ENCODE data around the gene CXXC5.
"Not testable (repeated sequence)": the region's sequence is repeated elsewhere in the genome, so short reads cannot be mapped to it uniquely, and the experiment has no call there.

CXXC5 gene

GRCh38 chr5:139713898-139714297, 65.7 kb downstream of the CXXC5 start:
- not testable (repeated sequence) for DNase-seq

- no peak for DNase-seq
Observed at GRCh38 chr5:139717221-139717620, 69.1 kb downstream of the CXXC5 start.

GRCh38 chr5:139718403-139718802, 70.3 kb downstream of the CXXC5 start:
- not testable (repeated sequence) for DNase-seq

GRCh38 chr5:139719970-139720369, 71.8 kb downstream of the CXXC5 start:
- not testable (repeated sequence) for DNase-seq

DNA sequence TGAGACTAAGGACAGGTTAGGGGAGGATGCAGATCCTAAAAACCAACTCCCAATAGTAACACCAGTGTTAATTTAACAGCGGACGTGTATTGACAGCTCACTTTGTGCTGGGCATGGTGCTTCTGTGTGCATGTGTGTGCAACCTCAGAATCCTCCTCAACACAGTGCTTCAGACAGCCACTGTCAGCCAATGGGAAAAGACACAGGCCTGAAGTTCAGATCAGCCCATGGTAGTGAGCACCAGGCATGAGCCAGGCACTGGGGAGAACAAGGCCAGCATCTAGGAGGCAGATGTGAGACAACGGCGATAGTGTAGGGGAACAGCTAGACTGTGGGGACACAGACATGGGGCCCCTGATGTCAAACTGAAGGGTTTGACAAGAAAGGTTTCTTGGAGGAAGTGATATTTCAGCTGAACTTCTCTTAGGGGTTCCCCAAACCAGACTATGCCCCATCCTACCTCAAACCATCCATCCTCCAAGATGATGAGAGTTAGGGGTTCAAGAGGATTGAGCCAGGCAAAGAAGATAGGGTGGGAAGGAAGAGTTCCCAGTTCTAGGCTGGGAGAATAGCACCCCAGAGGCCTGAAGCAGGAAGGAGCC, 75.9 kb downstream of the CXXC5 start:
- DNase-seq, result no peak

DNA sequence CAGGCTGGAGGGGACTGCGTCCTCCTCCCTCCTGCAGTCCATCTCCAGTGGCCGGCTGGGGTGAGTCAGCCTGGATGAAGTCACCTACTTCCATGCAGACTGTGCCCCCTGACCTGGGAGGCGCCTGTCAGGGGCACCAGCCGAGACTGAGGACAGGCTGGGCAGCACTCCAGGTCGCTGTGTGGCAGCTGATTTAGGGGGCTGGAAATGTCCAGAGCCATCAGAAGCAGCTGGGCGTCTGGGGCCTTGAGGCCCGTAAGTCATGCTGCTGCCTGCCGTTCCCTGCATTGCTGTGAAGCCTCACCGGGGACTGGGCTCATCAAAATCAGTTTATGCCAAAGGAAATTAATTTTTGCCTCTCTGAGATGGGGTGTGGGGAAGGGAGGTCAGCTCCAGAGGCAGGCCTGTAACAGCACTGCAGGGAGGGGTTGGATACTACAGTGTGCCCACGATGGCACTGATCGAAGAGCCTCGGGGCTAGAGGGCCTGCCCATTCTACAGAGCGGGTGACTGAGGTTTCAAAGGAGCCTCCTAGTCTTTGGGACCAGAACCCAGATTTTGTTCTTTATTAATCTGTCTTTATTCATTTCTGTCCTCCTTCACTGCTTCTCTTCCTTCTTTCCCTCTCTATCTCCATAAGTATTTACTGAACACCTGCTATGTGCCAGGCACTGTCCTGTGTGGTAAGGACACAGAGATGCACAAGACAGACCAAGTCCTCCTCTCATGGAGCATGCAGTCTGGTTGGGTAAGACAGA, 77.1 kb downstream of the CXXC5 start:
- no peak for DNase-seq

DNA sequence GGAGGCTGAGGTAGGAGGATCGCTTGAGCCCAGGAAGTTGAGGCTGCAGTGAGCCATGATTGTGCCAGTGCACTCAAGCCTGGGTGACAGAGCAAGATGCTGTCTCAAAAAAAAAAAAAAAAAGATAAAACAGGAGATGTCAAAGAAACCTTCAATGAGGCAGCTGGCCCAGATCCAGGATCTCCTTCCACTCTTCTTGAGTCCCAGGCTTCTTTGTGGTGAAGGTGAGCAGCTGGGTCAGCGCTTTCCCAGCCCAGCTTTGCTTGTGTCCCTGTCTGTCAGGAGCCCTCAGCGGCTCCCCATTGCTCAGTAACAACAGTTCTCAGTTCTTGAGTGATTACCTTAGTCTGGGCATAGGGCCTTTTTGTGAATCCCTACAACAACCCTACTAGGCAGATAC, 78.1 kb downstream of the CXXC5 start:
- DNase-seq, result no peak

DNA sequence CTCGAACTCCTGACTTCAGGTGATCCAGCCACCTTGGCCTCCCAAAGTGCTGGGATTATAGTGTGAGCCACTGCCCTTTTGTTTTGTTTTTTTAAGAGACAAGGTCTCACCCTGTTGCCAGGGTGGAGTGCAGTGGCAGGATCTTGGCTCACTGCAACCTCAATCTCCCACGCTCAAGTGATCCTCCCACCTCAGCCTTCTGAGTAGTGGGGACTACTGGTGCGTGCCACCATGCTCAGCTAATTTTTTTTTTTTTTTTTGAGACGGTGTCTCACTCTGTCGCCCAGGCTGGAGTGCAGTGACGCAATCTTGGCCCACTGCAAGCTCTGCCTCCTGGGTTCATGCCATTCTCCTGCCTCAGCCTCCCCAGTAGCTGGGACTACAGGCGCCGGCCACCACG, 79.5 kb downstream of the CXXC5 start:
- not testable (repeated sequence) for DNase-seq

- no peak for DNase-seq
Observed at GRCh38 chr5:139731281-139731680, 83.1 kb downstream of the CXXC5 start.

DNA sequence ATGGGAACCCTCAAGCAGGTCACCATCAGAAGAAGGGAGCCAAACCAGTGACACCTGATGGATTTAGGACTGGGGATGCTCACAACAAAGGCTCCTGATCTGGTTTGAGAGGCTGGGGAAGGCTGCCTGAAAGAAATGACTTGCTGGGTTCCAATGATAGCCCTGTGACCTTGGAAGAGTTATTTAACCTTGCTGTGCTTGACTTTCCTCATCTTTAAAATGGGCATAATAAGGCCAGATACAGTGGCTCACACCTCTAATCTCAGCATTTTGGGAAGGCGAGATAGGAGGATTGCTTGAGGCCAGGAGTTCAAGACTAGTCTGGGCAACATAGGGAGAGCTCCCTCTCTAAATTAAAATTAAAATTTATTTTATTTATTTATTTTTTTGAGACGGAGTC, 83.9 kb downstream of the CXXC5 start:
- DNase-seq, result no peak

- no peak for DNase-seq
Observed at GRCh38 chr5:139733010-139733688, 85.0 kb downstream of the CXXC5 start.
